Vagina (tissue), 2 donors: Measurements from ENCODE around the gene ISOC2.

Experiments
- POLR2A ChIP-seq, 2 donors: fragments of 450-650 bp; IDR thresholded peaks; one replicate each; pipeline ENCODE4 v1.6.1; 2017; ENCODE audit warnings: antibody characterized with exemption in 2 of 2, mild to moderate bottlenecking in 2 of 2, moderate library complexity in 2 of 2
- POLR2AphosphoS5 ChIP-seq, 2 donors: sonication (generic); formaldehyde crosslinking; IDR thresholded peaks; one replicate each; pipeline ENCODE4 v1.9.0; 2017; ENCODE audit warnings: antibody characterized with exemption in 2 of 2, mild to moderate bottlenecking in 2 of 2, low read depth in 1 of 2; ENCODE audit not compliant: insufficient read depth in 1 of 2
- TF ChIP-seq, protein P1 (sequence below), 3 experiments: fragments of 450-650 bp in 2 of 3; fragments of 200-600 bp in 1 of 3; sonication (generic) in 1 of 3; IDR thresholded peaks; one replicate each; pipeline ENCODE4 v1.5.1; 2017 to 2019; ENCODE audit warnings: antibody characterized with exemption in 3 of 3, mild to moderate bottlenecking in 2 of 3, moderate library complexity in 2 of 3

DNA sequence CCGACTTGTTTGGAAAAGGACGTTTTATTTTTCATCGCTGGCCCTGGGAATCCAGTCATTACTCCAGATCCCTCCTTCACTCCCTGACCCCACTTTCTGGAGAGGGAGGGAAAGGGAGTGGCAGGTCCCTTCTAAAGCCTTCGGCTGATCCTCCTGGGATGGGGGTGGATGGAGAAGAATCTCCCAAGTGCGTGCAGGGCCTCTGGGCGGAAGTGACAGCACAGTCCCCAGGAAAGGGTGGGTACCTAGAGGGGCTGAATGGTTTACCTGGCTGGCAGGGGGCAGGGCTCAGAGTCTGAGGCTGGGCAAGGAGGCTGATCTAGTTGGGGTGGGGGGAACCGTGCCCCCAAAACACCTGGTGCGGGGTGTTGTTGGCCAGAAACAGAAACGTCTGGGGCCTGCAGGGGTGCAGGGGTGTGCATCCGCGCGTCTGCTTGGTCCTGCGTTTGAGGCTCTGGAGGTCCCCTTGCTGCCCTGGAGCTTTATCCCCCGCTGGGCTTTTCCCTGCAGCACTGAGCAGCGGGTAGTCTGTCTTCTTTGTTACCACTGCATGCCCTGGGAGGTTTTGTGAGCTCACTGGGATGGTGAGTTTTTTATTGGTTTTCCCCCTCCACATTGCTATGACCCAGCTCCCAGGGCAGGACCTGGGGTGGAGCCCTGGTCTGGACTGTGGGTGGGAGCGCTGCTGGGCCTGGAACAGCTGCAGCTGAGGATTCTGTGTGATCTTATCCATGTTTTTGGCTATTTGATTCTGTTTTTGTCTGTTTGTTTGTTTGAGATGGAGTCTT is 12.0 kb upstream of the ISOC2 start:
- TF ChIP-seq, protein P1, sequence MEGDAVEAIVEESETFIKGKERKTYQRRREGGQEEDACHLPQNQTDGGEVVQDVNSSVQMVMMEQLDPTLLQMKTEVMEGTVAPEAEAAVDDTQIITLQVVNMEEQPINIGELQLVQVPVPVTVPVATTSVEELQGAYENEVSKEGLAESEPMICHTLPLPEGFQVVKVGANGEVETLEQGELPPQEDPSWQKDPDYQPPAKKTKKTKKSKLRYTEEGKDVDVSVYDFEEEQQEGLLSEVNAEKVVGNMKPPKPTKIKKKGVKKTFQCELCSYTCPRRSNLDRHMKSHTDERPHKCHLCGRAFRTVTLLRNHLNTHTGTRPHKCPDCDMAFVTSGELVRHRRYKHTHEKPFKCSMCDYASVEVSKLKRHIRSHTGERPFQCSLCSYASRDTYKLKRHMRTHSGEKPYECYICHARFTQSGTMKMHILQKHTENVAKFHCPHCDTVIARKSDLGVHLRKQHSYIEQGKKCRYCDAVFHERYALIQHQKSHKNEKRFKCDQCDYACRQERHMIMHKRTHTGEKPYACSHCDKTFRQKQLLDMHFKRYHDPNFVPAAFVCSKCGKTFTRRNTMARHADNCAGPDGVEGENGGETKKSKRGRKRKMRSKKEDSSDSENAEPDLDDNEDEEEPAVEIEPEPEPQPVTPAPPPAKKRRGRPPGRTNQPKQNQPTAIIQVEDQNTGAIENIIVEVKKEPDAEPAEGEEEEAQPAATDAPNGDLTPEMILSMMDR (IDR thresholded peaks at IDR 0.05), result no peak
- TF ChIP-seq POLR2A (IDR thresholded peaks at IDR 0.05) (no peak), POLR2AphosphoS5 (IDR thresholded peaks at IDR 0.05; ENCODE audit: insufficient read depth in 1 of 2, low read depth in 1 of 2) (no peak)
